Measurements from ENCODE around the gene FADS6.
A peak's percentile ranks its signal among the peaks of the same experiment; 100 is the strongest.
"Not testable (repeated sequence)": the region's sequence is repeated elsewhere in the genome, so short reads cannot be mapped to it uniquely, and the experiment has no call there.

FADS6 gene

DNA sequence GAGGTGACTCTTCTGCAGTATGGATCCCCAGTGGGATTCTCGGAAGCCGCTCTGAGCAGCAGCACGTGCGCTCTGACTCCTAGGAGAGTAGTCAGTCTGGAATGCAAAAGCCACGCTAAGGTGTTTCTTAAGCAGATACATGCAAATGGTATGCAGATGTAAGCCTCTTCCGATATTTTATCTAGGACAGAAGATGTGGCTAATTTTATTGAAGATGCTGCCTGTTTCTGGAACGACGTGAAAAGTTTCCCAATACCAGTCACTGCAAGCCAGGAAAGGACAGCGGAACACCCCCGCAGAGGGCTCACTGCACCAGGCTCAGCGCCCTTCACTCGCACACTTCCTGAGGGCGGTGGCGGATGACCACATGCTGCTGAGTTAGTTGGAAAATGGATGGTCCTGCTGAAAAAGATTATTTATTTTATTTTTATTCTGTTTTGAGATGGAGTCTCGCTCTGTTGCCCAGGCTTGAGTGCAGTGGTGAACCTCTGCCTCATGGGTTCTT lies 10.1 kb downstream of the FADS6 start:
- no peak for DNase-seq

DNA sequence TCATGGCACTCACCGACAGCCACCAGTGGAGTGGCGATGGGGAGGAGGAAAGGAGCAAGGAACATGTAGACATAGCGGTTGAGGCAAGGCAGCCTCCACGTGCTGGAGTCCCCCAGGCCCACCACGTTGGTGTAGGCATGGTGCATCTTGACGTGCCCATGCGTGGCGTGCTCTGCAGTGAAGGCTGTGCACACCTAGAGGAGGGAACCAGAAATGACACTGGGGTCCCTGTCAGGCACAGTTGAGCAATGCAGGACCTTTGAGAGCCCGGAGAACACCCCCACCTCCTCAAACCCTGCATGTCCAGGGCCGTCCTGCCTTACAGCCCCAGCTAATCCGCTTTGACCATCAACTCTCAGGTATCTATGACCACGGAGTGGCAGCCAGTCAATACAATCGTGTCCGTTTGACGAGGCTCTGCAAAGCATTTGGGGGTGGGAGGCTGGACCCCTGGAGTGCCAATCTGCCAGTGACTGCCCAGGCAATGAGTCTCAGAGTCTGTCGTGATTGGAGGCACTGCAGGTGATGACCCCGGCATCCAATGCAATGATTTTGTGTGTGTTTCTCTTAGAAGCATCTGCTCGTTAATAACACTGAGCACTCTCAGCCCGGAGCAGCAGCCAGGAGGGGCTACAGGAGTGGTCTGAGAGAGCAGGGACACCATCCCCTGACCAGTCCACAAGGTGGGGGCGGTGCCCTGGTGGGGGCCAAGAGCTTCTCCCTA lies 10.8 kb downstream of the FADS6 start:
- DNase-seq, result no peak

DNA sequence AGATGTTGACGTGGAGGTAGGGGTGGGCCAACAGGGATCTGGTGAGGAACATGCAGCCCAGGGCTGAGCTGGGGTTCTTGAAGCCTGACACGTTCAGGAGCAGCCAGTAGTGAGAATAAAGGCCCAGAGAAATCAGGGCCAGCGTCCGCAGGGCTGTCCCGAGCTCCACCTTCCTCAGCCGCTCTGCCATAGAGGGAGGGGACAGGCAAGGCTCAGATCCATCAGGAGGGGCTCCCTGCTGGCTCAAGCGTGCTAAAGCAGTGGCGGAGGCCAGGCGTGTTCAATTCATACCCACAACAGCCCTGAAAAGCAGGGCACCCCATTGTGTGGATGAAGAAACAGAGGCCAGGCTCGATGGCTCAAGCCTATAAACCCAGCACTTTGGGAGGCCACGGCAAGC lies 12.4 kb downstream of the FADS6 start:
- DNase-seq, result no peak

DNA sequence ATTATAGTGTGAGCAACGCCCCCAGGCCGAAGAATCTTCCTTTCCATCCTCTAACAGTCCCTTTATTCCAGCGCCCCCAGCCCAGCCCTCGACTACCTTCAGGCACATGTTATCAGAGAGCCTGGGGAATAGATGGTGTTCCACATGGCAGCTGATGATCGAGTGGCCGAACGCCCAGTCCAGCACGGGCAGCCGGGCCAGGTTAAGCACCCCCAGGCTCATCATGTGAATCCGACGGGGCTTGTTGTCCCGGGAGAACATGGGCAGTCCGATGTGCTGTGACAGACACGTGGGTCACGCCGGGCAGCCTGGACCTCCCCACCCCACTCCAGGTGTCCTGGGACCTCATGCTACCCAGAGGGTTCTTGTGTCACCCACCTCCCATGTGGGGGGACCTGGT lies 14.1 kb downstream of the FADS6 start:
- DNase-seq, result no peak

DNA sequence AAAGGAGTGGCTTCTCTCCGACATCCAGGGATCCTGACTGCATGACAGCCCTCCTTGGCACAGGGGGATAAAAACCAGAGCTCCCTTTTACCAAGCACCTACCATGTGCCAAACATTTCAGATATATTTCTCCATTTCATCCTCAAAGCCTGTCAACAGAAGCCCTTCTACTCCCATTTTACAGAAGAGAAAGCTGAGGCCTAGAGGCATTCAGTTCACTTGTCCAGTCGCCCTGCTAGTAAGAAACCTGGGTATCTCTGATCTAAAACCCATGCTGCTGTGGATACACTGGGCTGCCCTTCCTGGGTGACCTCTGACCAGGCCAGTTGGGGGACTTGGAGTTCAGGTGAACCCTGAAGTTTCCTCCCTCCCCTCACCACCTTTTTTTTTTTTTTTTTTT lies 14.8 kb downstream of the FADS6 start:
- no peak for DNase-seq

DNA sequence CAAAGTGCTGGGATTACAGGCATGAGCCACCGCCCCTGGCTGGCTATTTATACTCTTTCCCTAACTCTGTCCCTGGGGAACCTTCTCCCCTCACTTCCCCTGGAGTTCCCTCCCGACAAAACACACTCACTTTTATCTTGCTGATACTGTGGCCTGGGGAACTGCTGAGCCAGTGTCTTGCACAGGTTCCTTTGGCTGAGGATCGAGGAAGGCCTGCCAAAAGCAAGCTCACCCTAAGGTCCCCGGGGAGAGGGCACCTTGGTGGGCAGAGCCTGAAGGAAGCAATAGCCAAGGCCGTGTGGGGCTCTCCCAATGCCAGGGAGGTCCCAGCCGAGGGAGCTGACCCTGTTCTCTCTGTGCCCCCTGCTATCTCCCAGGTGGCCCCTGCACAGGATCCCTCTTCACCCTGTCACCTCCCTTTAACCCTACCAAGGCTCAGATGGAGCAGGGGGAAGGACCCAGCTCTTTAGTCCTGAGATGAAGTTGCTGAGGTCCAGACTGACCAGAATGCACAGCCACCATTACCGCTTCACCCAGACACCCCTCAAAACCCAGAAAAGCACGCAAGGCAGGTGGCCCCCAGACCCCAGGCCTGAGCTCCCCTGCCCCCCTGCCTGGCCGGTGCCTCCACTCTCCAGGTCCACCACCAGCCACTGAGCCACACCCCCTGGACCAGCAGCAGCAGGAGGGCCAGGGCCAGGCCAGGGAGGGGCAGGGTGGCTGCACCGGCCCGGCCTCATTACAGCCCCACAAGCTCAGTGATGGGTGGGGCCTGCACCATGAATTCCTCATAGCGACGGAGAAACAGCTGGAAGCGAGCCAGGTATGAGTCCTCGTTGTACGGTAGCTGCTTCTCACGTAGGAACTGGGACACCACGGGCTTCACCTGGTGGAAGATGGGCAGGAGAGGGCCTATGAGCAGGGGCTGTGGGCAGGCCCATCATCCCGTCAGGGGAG lies 15.6 kb downstream of the FADS6 start:
- no peak for DNase-seq

DNA sequence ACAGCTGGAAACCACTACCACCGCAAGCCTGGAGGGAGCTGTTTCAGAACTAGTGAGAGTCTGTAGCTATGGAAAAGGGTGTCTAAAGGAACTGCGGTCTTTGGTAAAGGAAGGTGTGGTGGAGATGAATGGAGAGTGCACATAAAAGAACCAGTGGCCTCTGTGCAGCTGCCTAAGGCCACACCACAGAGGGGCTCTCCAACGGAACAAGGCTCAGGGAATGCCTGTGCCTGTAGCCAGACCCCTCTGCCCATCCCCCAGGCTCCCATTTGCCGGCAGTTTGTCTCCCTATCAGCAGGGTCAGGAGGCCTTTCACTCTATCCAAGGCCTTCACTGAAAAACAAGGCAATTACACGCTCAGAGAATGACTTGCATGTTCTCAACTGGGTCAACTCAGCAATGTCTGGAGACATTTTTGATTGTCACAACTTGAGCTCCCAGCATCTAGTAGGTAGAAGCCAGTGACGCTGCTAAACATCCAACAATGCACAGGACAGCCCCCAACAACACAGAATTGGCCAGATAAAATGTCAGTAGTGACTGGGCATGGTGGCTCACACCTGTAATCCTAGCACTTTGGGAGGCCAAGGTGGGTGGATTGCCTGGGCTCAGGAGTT lies 17.3 kb downstream of the FADS6 start:
- no peak for DNase-seq

DNA sequence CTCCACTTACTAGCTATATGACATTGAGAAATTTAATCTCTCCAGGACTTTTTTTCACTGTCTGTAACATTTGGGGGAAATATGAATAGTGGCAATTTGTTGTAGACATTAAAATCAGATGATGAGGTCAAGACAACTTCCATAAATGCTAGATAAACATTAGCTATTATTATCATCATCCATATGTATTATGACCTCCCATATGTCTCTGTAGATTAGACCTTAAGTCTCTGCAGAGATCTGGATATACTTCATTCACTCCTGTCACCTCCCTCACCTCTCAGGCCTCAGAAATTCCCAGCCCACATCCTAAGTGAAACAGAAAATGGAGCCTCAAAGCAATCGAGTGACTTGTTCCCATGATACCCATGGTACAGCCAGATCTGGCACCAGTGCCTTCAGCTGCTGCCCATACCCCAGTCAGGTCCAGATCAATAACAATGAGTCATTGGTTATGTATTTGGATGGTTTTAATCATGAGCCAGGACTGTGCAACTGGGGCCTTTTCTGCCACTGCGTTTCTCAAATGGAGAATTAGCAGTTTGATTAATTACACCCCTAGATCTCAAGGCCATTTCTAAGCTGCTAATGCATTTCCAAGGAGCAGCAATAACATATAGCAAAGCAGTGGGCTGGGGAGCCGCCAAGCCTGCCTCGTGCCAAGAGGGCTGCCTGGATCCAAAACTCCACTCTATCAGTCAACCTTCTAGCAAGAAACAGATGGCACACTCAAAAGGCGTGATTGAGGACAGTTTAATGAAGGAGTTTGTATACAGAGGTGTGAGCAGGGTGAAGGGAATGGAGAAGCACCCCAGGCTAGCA lies 18.1 kb downstream of the FADS6 start:
- DNase-seq, result no peak

DNA sequence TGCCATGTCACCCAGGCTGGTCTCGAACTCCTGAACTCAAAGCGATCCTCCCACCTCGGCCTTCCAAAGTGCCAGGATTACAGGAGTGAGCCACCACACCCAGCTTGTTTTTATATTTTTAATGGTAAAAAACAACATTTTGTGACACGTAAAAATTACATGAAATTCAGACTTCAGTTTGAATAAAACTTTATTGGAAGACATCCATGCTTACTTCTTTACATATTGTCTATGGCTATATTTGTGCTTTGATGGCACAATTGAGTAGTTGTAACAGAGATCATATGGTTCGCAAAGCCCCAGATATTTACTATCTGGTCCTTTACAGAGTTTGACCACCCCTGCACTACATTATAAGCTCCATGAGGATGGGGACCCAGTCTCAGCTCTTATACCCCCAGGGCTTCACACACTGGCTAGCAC lies 18.8 kb downstream of the FADS6 start:
- no peak for DNase-seq

DNA sequence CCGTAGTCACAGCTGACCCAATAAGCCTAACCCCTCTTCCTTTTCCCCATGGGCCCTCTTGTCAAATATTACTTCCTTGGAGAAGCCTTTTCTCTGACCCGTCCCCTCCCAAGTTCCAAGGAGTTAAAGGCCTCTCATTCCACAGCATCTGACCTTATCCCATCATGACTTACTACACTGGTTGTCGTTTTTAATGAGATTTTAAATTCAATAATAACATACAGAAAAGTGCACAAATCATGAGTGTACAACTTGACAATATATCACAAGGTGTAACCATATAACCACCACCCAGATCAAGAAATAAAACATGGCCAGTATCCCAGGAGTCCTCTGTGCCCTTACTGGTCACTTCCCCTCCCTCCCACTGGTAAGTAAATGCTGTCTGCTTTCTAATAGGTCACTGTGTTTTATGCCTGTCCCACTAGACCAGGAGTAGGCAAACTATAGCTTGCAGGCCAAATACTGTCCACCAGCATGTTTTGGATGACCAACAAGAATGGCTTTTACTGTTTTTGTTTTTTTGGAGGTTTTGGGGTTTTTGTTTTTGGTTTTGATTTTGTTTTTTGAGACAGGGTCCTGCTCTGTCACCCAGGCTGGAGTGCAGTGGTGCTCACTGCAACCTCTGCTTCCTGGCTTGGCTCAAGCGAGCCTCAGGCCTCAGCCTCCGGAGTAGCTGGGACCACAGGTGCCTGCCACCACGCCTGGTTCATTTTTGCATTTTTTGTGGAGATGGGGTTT lies 19.4 kb downstream of the FADS6 start:
- DNase-seq, result no peak

DNA sequence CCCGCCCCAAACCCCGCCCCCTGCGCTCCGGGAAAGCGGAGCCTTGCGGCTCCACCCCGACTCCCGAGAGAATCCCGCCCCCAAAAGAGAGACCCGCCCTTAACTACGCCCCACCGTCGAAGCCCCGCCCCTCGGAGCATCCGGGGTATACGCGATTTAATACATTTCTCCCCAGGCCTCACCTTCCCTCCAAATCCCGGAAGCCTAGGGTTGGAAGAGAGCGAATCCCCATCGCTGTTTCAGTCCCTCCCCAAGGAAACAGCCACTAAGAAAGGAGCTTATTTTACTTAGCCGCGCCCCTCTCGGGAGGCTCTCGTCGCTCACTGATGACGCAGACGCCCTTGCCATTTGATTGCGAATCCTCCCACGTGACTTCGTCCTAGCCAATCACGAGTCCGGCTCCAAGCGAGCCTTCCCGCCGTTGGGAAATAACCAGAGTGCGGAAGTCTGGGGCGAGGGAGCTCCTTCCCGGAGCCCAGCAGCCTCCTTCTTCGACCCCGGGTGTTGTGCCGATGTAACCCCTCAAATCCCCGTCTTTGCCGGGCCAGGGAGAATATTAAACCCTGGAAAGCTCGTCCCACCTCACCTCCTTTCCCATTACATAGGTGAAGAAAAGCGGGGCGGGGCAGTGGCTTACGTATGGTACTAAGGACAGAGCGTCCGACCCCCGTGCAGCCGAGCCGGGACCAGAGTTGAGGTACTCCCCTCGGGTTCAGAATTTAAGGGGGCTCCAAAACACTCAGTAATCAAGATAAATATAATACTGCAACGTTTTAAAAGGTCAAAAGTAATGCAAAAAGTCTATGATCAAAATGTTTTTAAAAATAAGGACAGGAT lies 20.2 kb downstream of the FADS6 start:
- DNase-seq, result peak; percentile 100

DNA sequence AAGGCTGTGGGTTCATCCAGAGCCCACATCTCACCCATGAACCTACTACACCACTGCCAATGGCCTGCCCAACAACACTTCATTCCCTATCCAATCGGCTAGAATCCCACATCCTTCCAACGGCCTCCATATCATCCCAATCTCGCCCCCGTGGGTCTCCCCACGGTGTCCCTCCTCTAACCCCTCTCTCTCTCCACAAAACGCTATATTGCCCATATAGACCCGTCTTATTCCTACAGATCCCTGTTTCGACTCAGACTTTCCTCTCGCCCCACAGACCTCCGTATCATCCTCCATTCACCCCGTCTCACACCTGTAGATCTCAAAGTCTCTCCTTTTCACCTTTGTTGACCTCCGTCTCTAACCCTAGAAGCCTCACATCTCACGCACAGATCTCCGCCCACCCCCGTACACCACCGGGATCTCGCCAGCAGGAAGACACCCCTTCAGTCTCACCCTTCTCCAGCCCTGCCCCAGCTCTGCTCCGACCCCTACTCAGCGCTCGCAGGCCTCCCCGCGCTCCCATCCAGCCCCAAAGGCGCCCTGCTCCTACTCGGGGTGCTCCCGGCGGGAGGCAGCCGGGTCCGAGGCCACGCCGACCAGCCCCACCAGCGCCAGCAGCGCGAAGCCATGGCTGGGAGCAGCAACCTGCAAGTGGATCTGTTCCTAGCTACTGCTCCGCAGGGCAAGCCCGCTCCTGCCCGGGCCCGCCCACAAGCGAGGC lies 21.0 kb downstream of the FADS6 start, which contains the start of gene FDXR:
FDXR (minus strand) TSS at position 682 of the 724 bp plus-strand sequence; CDS start at position 632, 50 bp downstream.
- no peak for DNase-seq

DNA sequence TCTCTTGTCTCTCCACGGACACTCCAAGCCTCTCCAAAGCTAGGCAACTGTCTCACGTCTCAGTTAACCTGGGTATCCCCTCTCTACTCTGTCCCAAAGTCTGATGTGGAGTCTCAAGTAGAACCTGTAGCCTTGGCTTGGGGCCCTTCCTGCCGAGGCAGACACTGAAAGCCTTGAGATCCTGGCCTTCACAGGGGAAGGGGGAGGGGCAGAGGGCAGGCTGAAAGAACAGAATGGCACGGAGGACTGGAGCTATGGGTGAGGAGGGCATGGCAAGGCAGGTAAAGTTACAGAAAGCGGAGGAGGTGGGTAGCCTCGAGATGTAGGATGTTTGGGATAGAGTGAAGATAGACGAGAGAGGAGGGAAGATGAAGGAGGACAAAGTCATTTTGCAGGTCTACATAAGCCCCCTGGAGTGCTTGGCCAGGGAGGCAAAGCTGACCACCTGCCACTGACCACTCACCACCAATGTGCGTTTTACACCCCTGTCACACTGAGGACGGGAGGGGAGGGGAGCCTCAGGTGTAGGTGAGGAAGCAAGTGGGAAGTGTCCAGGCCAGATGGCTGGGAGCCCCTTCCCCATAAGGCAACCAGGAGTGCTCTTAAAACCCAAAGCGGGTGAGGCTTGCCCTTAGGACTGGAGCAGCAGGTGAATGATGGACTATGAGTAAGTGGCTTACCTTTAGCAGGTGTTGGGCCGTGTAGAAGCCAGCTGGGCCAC lies 21.9 kb downstream of the FADS6 start:
- no peak for DNase-seq

DNA sequence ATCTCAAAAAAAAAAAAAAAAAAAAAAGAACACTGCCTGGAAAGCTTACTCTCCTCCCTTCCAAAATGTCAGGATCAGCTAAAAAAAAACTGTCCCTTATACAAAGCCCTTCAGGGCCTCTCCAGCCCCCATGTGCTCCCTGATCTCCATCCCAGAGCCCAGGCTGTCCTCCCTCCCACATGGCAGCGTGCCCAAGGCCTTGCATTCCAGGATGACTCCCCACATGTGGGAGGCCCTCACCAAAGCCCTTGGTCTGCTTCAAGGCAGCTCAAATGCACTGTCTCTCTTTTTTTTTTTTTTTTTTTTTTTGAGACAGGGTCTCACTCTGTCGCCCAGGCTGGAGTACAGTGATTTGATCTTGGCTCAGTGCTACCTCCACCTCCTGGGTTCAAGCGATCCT lies 22.9 kb downstream of the FADS6 start:
- no peak for DNase-seq

DNA sequence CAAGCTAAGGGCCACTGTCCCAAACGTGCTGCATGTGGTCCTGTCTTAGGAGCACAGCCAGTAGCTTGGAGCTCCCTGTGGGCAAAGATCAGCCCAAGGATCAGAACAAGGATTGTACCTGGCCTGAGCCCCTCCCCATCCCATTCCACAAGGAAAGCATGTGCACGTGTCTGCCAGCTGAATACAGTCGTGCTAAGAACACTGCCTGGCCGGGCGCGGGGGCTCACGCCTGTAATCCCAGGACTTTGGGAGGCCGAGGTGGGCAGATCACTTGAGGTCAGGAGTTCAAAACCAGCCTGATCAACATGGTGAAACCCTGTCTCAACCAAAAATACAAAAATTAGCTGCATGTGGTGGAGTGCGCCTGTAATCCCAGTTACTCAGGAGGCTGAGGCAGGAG lies 23.4 kb downstream of the FADS6 start:
- not testable (repeated sequence) for DNase-seq

DNA sequence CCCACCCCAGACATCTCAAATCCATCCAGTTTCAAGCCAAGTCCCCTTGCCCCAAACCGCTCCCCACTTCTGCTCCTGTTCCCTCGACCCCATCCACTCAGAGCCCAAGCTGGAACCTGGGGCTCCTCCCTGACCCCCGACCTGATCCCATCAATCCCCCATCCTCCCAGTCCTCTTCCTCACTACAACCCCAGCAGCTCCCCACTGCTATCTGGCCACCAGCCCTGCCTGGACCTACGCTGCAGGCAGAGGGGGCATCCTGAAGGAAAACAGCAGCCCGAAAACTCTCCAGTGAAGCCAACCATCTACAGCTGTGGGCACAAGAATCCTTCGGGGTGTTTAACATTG lies 24.6 kb downstream of the FADS6 start:
- no peak for DNase-seq

DNA sequence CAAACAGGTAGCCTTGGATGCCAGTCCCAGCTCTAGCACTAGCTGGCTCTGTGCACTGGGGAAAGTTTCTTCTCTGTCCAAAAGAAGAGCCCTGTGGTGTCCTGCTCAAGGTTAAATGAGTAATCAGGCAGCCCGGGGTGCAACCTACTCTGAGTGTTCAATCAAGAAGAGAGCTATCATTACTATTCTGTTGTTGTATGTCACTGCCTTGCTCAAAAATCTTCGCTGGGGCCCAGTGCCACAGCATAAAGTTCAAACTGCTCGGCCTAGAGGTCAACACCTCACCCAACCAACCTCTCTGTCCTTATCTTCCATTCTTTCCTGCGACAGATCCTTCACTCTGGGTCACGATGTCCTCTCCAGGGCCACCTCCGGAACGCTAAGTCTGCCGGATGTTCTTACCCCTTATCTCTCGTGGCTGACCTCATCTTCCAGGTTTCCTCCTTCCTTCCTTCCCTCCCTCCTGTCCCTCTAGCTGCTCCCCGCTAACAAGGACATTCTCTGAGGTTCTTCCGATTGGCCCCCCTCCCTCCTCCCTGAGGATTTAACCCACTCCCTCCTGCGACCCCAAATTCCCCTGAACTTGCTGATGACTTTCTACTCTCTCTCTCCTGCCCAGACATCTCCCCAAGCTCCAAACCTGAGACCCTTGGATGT lies 25.1 kb downstream of the FADS6 start:
- DNase-seq, result no peak

DNA sequence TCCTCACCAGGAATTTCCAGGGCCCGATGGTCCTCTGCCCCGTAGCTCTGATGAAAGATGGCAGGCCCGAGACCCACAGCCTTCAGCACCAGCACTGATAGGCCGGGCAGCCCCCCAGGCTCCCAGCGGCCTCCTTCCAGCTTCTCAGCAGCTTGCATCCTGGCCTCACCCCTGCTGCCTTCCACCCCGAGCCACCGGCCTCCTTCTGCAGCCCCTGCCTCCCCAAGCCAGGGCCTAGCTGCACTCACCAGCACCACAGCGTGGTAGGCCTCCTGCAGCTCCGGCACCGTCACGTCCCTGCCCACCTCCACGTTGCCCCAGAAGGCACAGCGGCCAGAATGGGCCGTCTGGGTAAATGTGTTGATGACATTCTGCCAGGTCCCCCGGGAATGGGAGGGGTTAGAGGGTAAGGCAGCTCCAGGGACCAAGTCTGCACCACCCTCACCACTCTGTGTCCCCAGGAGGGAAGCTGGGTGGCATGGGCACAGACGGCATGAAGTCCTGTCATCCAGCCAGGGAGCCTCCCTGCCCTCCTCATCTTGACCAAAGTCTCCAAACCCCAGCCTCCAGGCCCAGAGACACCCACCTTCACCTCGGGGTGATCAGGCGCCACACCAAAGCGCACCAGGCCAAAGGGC lies 27.1 kb downstream of the FADS6 start:
- DNase-seq, result no peak

Measured in CD4-positive, alpha-beta T cell treated with Interleukin-4 for 4 hours (primary cell).